ACHN (cell line): Measurements from ENCODE around the gene PTK6.
A peak's percentile ranks its signal among the peaks of the same experiment; 100 is the strongest.
"Not testable (repeated sequence)": the region's sequence is repeated elsewhere in the genome, so short reads cannot be mapped to it uniquely, and the experiment has no call there.

Source experiments
- DNase-seq: peaks from one replicate; pipeline ENCODE4 v3.0.0-alpha.2; 2015
- in situ Hi-C: cut with HindIII; loops from 2 replicates; pipeline ENCODE4 v1.10.0; 2017; ENCODE audit warnings: low sequenced_read_pairs, low pct_ligation_motif_present, low pct_unique_long_range_greater_than_20kb

Gene PTK6

GRCh38 chr20:63521602-63522001 lies 15.6 kb downstream of the PTK6 start:
- in situ Hi-C loops = no loop called here
- DNase-seq = no peak

- in situ Hi-C loops = no loop called here
These were observed 16.1 kb downstream of the PTK6 start for GRCh38 chr20:63520934-63521601.

GRCh38 chr20:63520504-63520933 lies 16.7 kb downstream of the PTK6 start, which contains the start of gene PPDPF:
Gene PPDPF, plus strand, starts transcription at chr20:63520765. Its CDS starts 544 bp downstream, at chr20:63521309.
- in situ Hi-C loops = no loop called here
- peak; percentile 69 for DNase-seq

More at GRCh38 chr20:63520934-63521601, 16.1 kb downstream of the PTK6 start:
- peak; percentile 37 for DNase-seq

- in situ Hi-C loops = no loop called here
- peak; percentile 58 for DNase-seq
These were observed 17.3 kb downstream of the PTK6 start for GRCh38 chr20:63519668-63520503.

- in situ Hi-C loops = no loop called here
- no peak for DNase-seq
These were observed 18.1 kb downstream of the PTK6 start for GRCh38 chr20:63518946-63519667.

GRCh38 chr20:63518351-63518861 lies 18.8 kb downstream of the PTK6 start:
- in situ Hi-C loops = no loop called here
- no peak for DNase-seq

- DNase-seq = no peak
- in situ Hi-C loops = no loop called here
These were observed 19.5 kb downstream of the PTK6 start for GRCh38 chr20:63517376-63518309.

- DNase-seq, in situ Hi-C loops: not testable (repeated sequence)
These were observed 22.7 kb downstream of the PTK6 start for GRCh38 chr20:63514520-63514919.

GRCh38 chr20:63513207-63513606 lies 24.0 kb downstream of the PTK6 start:
- DNase-seq = no peak
- in situ Hi-C loops = no loop called here

- no peak for DNase-seq
- in situ Hi-C loops = no loop called here
These were observed 28.1 kb downstream of the PTK6 start for GRCh38 chr20:63509088-63509564.

- in situ Hi-C loops = no loop called here
- DNase-seq = no peak
These were observed 29.0 kb downstream of the PTK6 start for GRCh38 chr20:63508072-63508768.

GRCh38 chr20:63507083-63507743 lies 30.0 kb downstream of the PTK6 start:
- in situ Hi-C loops = no loop called here
- DNase-seq = no peak

GRCh38 chr20:63505723-63506122 lies 31.5 kb downstream of the PTK6 start:
- DNase-seq = no peak
- in situ Hi-C loops = no loop called here

- DNase-seq = no peak
- in situ Hi-C loops = no loop called here
These were observed 31.9 kb downstream of the PTK6 start for GRCh38 chr20:63505281-63505680.

- no peak for DNase-seq
- in situ Hi-C loops = no loop called here
These were observed 32.5 kb downstream of the PTK6 start for GRCh38 chr20:63504642-63505041.

GRCh38 chr20:63503524-63503923 lies 33.7 kb downstream of the PTK6 start:
- DNase-seq = no peak

GRCh38 chr20:63502671-63503172 lies 34.5 kb downstream of the PTK6 start:
- no peak for DNase-seq
- in situ Hi-C loops = no loop called here

More at GRCh38 chr20:63503524-63503923, 33.7 kb downstream of the PTK6 start:
- in situ Hi-C loops = no loop called here
